GM12874 (cell line): ENCODE measurements around the gene PDZRN4.

Experiments
- CTCF ChIP-seq: IDR thresholded peaks from 2 replicates; pipeline ENCODE4 v1.5.1; 2011; ENCODE audit warnings: low read depth, mild to moderate bottlenecking, control low read depth, low read length, moderate library complexity; ENCODE audit not compliant: insufficient read depth

The PDZRN4 gene

DNA sequence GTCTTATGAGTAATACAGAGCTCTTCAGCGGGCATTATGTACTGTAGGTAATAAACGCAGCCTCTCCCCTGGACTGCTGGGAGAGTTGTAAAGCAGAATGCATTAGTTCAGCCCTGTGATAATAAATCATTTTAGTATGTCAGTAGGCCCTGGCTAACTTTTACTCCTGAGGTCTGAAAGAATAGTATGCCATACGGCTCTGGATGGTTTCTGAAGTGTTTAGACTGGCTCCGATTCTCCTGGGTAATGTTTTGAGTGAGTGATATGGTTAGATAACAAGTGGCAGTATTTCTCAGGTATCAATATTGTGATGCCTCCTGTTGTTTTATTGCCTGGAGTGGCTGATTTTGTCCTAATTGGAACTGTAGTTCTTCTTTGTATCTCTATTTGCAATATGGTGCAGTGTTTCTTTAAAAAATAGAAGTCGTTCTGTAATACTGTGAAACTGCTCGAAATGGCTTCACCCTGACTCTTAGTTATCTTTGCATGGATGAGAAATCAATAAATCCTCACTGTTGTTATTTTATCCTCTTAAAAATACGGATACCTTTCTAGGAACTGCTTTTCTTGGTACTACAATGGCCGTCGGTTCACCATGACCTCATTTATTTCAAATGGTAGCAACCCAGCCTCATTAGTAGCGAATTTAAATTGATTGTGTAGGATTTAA, 100.2 kb downstream of the PDZRN4 start:
- TF ChIP-seq CTCF, result no peak

DNA sequence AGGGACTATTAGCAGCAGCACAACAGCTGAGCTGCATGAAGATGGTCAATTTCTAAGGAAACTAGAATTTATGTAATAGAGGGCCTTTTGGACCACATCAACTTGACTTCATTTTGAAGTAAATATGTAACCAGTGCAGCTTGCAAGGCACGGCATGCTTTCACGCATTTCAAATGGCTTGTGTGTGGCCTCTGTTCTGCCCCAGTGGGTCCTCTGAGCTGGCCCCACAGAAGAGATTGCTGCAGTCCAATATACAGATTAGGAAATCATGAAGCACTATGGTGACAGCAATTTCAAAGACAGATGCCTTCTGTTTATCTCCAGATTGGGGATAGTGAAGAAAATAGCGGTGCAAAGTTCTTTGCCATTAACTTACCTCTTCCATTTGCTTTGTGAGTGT, 101.4 kb downstream of the PDZRN4 start:
- TF ChIP-seq CTCF, result no peak

- no peak for TF ChIP-seq CTCF
Measured at GRCh38 chr12:41293011-41293410, 104.9 kb downstream of the PDZRN4 start.

DNA sequence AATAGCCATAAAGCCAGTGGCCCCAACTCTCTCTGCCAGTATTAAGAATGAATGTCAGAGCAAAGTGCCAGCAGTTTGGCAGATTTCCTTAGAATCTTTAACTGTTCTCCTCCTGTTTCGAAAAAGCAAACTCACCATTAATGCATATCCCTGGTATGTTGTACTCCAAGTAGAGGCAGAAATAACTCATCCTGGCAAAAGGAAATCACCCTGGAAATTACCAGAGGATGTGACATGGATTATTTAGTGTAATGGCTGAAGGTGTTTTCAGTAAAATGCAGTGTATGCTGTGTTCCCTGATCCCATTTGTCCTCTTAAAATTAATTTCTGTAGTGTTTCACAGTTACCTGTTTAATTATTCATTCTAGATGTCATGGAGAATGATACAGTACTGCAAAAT, 105.3 kb downstream of the PDZRN4 start:
- no peak for TF ChIP-seq CTCF

DNA sequence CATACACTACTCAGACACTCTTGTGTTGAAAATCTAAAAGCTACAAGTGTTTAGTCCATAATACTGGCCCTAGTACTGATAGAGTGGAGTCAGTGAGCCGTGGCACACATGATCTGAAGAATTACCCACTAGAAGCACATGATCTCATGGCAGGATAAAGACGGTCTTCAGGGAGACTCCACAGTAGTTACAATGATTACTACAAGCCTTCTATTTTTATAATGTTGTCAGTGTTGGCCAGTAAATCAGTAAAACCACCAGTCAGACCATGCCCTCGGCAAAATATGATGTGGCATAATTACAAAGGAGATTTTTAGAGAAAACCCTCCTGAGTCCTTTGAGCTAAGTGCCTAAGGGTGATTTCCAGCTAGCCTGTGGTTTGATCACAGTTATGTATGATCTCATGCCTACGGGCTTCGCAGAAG, 114.9 kb downstream of the PDZRN4 start:
- TF ChIP-seq CTCF, result no peak

- no peak for TF ChIP-seq CTCF
Measured at GRCh38 chr12:41304526-41304925, 116.4 kb downstream of the PDZRN4 start.

GRCh38 chr12:41310367-41310766, 122.2 kb downstream of the PDZRN4 start:
- TF ChIP-seq CTCF, result no peak
